ENCODE measurements around the gene ZBTB37. TPM values are rescaled to one million over a fixed set of nuclear protein-coding genes. Genes with fewer than 3 reads are reported as not detected.
"Not testable (repeated sequence)": the region's sequence is repeated elsewhere in the genome, so short reads cannot be mapped to it uniquely, and the experiment has no call there.

Gene ZBTB37
- total RNA-seq (2014; rRNA removed; shearing (Covaris generic)) = 2.0 and 2.6 TPM in 2 replicates

GRCh38 chr1:173868266-173869020 lies at the start of gene ZBTB37:
TSS of gene ZBTB37 (plus strand) at chr1:173868380. CDS start at chr1:173870226, 1,846 bp downstream.
- DNase-seq (ENCODE audit: low spot score) = peak; percentile 91

GRCh38 chr1:173818459-173818858 lies 49.7 kb upstream of the ZBTB37 start:
- DNase-seq (ENCODE audit: low spot score) = no peak

GRCh38 chr1:173821680-173822079 lies 46.5 kb upstream of the ZBTB37 start:
- DNase-seq (ENCODE audit: low spot score) = no peak

- DNase-seq (ENCODE audit: low spot score) = no peak
Observed at GRCh38 chr1:173823781-173824314, 44.3 kb upstream of the ZBTB37 start.

GRCh38 chr1:173824315-173825081 lies 43.7 kb upstream of the ZBTB37 start, which contains the start of the genes CENPL and DARS2:
TSS of gene CENPL (minus strand) at chr1:173824883. CDS start at chr1:173811299, 13,584 bp downstream.
TSS of gene DARS2 (plus strand) at chr1:173824673. CDS start at chr1:173825230, 557 bp downstream.
- DNase-seq (ENCODE audit: low spot score) = peak; percentile 96

GRCh38 chr1:173827611-173828010 lies 40.6 kb upstream of the ZBTB37 start:
- no peak for DNase-seq (ENCODE audit: low spot score)

- DNase-seq (ENCODE audit: low spot score) = no peak
Observed at GRCh38 chr1:173832748-173833147, 35.4 kb upstream of the ZBTB37 start.

GRCh38 chr1:173852105-173852504 lies 16.1 kb upstream of the ZBTB37 start:
- no peak for DNase-seq (ENCODE audit: low spot score)

- no peak for DNase-seq (ENCODE audit: low spot score)
Observed at GRCh38 chr1:173853074-173853473, 15.1 kb upstream of the ZBTB37 start.

- DNase-seq (ENCODE audit: low spot score) = no peak
Observed at GRCh38 chr1:173856014-173856413, 12.2 kb upstream of the ZBTB37 start.

- no peak for DNase-seq (ENCODE audit: low spot score)
Observed at GRCh38 chr1:173856903-173857302, 11.3 kb upstream of the ZBTB37 start.

- DNase-seq (ENCODE audit: low spot score) = no peak
Observed at GRCh38 chr1:173857363-173857917, 10.7 kb upstream of the ZBTB37 start.

- DNase-seq (ENCODE audit: low spot score) = not testable (repeated sequence)
Observed at GRCh38 chr1:173859547-173859946, 8.6 kb upstream of the ZBTB37 start.

GRCh38 chr1:173860065-173860464 lies 8.1 kb upstream of the ZBTB37 start:
- DNase-seq (ENCODE audit: low spot score) = no peak

- DNase-seq (ENCODE audit: low spot score) = peak; percentile 39
Observed at GRCh38 chr1:173861731-173862145, 6.4 kb upstream of the ZBTB37 start.

- not testable (repeated sequence) for DNase-seq (ENCODE audit: low spot score)
Observed at GRCh38 chr1:173862146-173862768, 5.9 kb upstream of the ZBTB37 start.

GRCh38 chr1:173862769-173863223 lies 5.4 kb upstream of the ZBTB37 start:
- DNase-seq (ENCODE audit: low spot score) = no peak

GRCh38 chr1:173863224-173864161 lies 4.7 kb upstream of the ZBTB37 start:
- no peak for DNase-seq (ENCODE audit: low spot score)

GRCh38 chr1:173864179-173864867 lies 3.9 kb upstream of the ZBTB37 start:
- no peak for DNase-seq (ENCODE audit: low spot score)

Data from HT-29 (cell line).